G401 (cell line): ENCODE measurements around the gene MAPK13. TPM values are rescaled to one million over a fixed set of nuclear protein-coding genes. Genes with fewer than 3 reads are reported as not detected.
"Not testable (repeated sequence)": the region's sequence is repeated elsewhere in the genome, so short reads cannot be mapped to it uniquely, and the experiment has no call there.

Experiments used
- DNase-seq: peaks from one replicate; pipeline ENCODE4 v3.0.0-alpha.2; 2015; ENCODE audit warnings: low spot score
- in situ Hi-C: cut with HindIII; loops from 2 replicates; pipeline ENCODE4 v1.10.0; 2016; ENCODE audit warnings: low sequenced_read_pairs, mixed read lengths
- total RNA-seq: library from RNA; depleted of rRNA; stranded (reverse); fragments of >200 nt; shearing (Covaris generic); gene quantifications from 2 replicates; pipeline ENCODE4 v1.2.3, GENCODE V29; 2014

Gene MAPK13
- total RNA-seq, 1 experiment from 2014 or later, result 0.07 TPM

DNA sequence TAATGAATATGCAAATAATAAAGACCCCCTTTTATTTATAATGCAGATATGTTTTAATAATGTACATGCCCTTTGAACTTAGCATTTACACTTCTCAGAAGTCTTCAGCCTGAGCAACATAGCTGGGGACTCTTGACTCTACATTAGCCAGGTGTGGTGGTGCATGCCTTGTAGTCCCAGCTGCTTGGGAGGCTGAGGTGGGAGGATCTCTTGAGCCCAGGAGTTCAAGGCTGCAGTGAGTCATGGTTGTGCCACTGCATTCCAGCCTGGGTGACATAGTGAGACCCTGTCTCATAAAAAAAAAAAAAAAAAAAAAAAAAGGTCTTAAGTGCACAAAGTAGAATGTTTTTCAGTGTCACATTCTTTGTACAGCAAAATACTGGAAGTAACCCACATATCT is 17.3 kb upstream of the MAPK13 start:
- DNase-seq, result no peak
- in situ Hi-C loops, result no loop called here

DNA sequence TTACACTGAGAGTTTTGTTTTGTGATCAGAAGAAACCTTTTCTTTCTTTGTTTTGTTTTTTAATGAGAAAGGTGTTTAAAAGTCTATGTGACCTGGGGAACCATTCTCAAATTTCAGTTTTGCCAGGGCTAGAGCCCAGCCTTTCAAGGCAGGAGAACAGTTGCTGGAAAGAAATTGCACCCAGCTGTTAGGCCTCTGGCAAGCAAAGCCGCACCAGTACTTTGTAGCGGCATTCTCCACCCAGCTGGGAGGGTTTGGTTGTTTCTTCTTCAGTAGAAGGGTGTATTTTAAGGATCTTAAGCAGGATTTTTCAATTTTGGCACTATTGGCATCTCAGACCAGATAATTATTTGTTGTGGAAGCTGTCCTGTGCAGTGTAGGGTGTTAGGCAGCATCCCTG is 16.6 kb upstream of the MAPK13 start:
- DNase-seq, result no peak
- in situ Hi-C loops, result no loop called here

DNA sequence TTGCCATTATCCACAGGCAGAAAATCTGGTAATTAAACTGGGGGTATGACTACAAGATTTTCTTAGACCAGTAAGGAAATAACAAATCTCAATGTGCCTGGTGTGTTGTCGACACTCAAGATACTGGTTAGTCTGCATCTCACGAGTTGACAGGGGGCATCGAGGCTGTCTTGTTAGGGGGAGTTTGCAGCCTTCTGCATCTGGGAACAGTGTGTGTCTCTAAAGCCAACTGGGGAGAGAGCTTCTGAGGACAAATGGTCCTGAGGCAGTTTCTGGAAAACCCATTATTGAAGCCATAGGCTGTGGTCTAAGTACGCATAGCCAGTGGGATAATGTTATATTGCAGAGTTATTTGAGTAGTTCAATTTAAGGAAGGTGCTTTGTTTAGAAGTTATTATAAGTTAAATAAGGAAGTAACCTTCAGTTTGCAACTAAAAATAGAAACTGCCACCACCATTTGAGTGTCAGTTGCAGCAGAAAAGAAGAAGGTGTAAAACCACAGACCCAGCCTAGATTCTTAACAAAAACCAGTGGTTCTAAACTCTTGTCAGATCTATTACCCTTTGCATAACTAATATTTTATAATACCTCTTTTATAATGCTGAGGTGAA is 15.4 kb upstream of the MAPK13 start:
- in situ Hi-C loops, result no loop called here
- no peak for DNase-seq

DNA sequence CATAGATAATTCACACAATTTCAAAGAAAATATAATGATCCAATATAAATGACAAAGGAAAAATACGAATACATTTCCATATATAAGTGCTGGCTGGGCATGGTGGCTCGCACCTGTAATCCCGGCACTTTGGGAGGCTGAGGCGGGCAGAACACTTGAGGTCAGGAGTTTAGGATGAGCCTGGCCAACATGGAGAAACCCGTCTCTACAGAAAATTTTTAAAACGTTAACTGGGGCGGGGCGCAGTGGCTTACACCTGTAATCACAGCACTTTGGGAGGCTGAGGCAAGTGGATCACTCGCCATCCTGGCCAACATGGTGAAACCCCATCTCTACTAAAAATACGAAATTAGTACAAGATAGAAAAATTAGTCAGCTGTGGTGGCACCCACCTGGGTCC is 14.9 kb upstream of the MAPK13 start:
- in situ Hi-C loops, result no loop called here
- no peak for DNase-seq

DNA sequence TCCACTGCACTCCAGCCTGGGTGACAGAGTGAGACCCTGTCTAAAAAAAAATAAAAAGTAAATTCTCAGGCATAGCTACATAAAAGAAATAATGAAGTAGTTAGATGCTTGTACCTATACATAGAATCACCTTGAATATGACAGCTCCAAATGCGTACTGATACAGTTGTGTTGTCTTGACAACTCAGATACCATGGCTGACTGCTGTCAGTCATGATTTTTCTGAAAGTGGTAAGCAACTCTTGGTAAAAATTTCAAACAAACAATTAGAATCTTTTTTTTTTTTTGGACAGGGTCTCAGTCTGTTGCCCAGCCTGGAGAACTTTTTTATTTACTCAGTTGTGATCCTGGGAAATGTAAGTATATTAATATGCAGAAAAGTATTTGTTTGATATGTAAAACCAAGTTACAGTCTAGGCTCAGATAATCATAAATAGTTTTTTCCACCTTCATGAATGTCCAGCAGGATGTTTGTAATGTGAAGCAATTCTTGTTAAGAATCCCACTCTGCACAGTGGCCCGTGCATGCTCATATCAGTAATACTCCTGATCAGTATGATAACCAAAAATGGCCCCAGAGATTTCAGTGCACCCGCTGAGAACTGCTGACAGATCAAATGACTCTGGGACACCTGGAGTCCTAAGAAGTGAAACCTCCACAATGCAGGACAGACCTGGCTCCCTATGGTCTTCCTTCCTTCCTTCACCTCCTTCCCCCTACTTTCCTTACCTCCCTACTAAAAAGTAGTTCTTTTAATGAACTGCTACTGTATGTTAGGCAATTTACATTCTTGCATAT is 14.0 kb upstream of the MAPK13 start:
- in situ Hi-C loops, result no loop called here
- no peak for DNase-seq

DNA sequence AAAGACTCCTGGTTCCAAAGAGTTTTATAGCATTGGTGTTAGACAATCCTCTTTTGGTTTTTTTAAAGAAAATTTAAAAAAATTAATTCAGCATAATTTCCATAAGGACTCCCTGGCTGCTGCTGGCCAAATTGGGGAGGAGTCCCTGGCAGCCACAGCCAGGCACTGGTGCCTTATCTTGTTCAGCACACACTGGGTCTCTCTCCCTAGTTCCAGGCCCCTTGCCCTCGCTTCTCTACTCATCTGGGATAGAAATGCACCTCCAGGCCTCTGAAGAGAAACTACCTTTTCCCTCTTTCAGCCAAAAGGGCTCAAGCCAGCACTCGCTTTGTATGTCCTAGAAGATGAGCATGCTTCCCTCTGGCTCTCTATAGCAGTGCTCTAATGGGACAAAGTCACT is 13.4 kb upstream of the MAPK13 start:
- DNase-seq, result no peak
- in situ Hi-C loops, result no loop called here

DNA sequence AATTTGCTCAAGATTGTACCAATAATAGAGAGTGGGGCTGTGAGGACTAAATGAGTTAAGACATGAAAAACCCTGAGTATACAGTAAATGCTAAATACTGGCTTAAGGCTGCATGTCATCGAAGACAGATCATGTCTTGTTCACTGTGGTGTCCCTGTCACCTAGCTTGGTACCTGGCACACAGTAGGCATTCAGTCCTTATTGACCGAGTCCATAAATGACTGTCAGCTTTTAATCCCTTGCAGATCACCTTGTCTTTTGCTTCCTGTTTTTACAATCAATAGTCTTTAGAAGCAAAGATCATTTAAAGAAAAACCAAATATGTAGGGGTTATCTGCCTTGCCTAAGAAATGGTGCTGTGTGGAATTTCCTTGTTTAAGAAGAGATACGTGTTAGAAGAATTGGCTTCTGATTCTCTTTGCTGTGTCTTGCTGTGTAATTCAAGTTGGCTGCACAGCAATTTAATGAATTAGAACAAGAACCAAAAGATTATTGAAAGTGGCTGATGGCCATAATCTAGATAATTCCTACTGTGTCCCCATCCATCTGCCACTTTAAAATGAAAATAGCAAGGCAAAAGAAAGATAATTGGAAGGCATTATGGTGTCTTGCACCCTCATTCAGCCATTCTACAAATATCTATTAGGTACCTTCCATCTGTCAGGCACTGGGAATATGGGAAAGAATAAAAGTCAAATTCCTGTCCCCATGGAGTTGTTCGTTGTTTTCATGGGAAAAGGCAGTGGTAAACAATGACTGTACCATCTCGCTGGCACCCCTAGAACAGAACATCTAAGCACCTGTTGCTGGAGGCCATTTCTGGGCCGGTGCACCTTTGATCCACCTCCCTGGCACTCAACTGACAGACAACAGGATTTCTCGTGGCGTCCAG is 12.4 kb upstream of the MAPK13 start:
- in situ Hi-C loops, result no loop called here
- DNase-seq, result no peak

DNA sequence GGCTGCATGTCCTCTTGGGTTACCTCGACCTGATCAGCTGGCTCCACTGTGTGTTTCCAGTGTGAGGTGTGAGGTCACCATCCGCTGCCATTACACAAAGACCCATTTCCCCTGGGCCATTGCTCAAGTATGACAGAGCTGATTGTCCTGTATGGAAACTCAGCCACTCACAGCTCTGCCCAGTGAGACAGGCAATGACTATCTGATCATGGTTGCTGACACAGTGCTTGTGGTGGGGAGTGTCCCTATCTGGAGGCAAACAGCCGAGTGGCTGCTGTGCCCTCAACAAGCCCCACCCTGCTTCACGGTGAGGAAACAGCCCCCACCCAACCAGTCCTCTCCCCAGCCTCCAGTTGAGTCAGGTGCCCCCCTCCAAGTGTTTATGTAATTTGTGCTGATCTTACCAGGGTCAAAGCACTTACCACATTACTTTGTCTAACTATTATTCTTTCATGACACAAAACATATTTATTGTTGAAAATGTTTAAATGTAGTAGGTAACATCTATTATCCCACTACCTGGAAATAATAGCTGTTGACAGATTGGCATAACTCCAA is 11.7 kb upstream of the MAPK13 start:
- in situ Hi-C loops, result no loop called here
- DNase-seq, result no peak

DNA sequence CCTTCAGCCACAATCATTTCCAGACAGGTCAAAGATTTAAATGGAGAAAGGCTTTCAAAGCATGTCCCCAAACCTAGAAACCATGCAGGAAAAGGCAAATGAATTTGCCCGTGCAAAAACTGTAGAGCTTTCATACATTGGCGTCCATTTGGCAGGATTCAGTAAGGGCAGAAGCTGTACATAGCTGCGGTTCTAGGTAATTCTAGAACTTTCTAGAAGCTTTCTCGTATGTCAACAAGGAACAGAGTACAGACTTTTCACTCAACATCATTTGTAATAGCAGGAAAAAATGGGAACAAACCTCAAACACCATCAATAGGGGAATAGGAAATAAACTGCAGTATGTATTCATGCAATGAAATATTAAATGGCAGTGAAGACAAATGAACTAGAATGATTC is 11.1 kb upstream of the MAPK13 start:
- in situ Hi-C loops, result no loop called here
- DNase-seq, result no peak

DNA sequence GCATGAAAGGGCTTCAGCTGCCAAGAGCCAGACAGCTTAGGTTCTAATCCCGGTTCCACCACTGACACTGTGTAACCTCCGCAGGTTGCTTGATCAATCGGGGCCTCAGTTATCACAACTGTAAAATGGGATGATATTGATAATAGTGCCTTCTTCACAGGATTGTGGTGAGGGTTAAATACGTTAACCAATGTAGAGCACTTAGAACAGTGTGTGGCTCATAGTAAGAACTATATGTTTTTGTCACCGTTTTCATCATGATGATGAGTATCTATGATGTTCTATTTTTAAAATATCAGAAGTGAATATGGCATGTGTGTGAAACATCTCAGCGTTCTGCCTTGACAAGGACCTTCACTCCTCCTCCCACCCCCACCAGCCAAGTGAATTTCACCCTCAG is 10.3 kb upstream of the MAPK13 start:
- DNase-seq, result no peak
- in situ Hi-C loops, result no loop called here

DNA sequence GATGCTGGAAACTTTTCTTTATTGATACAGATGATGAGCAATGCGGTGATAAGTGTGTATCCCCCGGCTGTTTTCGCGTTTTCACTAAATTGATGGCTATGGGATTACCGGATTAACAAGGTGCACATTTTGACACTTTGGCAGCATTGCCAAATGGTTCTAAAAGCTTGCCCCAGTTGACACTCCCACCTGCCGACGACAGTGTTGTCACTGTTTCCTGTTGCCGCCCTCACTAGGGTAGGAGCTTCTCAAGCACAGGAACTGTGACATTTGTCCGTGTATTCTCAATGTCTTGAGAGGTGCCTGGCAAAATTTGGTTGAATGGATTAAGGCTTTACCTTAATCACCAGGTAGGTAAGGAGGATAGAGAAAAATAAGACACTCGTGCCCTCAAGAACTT is 9.8 kb upstream of the MAPK13 start:
- in situ Hi-C loops, result no loop called here

DNA sequence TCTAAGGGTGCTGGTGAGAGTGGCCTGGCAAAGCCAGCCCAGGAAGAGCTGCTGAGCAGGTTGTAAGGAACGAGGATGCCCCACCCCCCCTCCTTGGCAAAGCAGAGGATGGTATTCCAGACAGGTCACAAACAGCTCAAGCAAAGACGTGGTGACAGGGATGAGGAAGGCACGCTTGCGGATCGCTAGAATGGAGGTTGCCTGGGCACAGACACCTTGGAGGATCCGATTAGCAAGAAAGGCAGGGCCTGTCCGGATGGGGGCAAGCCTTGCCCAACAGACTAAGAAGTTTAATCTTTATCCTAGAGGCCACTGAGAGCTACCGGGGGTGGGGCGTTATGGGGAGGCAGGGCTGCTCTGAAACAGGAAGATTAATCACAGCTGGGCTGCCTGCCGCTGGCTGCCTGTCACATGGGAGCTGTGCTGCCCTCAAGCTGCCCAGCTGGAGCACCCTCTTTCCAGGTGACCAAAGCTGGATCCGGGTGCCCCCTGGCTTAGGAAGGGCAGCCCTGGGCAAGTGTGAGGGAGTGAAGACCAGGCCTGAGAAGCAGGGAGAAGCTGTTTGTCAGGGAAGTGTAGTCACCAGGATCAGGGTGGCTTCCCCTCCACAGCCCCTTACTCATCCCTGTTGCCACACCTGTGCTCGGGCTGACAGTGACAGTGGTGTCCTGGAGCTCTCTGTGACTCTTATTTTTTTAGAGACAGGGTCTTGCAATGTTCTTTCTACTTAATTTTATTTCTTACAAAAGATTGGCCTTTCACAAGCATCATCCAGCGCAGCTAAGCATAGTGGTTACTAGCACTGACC is 9.1 kb upstream of the MAPK13 start:
- in situ Hi-C loops, result no loop called here
- no peak for DNase-seq

More for the DNA sequence above, 9.8 kb upstream of the MAPK13 start:
- DNase-seq, result no peak

DNA sequence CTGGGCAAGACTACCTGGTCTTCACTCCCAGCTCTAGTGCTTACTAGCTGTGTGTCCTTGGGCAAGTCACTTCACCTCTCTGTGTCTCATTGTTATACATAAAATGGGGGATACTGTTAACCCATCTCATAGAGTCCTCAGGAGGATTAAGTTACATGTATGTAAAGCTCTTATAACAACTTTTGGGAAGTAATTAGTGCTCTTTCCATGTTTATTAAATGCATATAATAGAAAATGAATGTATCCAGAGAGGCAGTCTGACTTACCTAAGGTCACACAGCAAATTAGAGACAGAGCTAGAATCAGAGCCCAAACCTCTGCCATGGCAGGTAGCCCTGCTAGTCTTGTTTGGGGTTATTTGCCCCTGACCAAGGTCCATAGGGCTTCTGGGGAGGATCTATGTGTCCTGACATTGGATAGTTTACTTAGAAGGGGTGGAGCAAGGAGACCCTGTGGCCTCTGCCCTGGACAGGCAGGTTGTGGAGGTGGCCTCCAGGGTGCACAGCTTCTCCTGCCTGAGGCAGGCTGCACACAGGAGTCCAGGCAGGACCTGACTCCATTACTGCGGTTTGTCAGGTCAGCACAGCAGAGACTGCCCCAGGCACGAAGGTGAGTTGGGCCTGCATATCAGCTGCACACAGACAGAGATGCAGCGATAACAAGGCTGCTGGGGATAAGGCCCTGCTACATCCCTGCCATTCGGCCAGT is 8.4 kb upstream of the MAPK13 start:
- in situ Hi-C loops, result no loop called here
- no peak for DNase-seq

DNA sequence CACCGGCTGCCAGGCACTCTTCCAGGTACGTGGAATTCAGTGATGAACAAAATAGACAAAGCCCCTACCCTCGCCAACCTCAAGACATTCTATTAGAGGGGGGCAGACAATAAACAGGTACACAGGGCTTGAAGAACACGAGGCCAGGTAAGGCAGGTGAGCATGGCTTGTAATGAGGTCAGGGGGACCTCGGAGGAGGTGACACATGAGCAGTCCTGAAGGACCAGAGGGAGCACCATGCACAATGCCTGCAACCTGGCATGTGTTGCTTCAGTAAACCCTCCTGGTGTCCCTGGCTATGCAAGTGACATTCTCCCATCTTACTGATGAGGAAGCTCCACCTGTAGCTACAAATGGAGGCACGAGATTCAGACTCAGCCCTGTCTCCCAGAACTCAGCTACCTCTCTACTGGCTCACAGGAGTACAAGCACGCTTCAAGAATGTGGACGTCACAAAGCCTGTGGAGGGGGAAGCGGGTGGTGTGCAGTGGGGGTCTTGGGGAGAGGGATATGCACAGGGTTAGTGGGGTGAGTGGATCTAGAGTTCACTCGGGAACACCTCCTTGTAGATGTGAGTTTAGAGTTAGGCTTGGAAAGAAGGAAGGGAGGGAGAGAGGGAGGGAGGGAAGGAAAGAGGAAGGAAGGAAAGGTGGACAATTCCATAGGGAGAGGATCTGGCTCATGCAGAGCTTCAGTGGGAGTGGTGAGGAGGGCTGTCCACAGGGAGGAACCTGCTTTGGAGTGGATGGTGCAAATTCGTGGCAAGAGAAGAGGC is 7.6 kb upstream of the MAPK13 start:
- no peak for DNase-seq

DNA sequence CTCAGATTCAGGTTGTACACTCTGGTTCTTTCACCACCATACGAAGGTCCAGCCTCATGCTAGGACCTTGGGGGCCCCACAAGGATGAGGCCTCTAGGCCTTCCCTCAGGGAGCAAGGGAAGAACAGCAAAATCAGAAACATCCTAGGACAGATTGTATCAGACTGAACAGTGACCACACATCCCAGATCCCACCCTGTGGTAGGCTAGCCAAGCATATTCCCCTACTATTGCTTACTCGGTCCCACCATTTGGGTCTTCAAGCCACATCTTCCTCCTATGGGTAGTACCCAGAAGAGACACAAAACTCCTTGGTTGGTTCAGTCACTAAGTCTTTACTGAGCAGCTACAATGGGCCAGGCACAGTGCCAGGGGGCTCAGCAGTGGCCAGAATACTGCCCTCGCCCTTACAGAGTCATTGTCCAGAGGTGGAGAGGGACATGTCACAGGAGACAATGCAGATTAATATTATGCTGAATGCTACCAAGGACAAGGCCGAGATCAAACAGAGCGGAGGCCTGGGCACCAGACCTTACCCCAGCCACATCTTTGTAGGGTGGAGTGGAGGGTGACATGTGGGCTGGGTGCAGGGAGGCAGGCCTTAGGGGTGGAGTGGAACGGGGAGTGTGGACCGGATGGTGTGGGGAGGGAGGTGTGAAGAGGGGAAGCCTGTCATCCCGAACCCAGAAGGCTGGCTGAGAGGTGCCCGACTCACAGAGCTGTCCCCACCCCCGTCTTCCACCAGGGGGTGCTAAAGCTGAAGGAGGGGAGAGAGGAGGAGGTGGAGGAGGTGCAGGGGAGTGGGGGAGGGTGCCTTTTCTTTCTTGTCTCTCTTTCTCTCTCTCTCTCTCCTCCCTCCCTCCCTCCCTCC is 6.8 kb upstream of the MAPK13 start:
- in situ Hi-C loops, result no loop called here
- DNase-seq, result peak; percentile 66

More for the DNA sequence above, 7.6 kb upstream of the MAPK13 start:
- in situ Hi-C loops, result no loop called here

DNA sequence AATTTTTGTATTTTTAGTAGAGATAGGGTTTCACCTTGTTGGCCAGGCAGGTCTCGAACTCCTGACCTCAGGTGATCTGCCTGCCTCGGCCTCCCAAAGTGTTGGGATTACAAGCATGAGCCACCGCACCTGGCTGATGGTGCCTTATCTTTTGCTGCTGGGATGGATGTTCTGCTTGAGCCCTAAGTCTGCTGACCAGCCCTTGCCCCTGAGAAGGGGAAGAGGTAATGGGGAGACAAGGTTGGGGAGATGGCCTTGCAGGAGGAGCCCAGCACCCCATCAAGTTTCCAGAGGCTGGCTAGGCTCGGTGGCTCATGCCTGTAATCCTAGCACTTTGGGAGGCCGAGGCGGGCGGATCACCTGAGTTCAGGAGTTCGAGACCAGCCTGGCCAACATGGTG is 6.0 kb upstream of the MAPK13 start:
- in situ Hi-C loops, DNase-seq: not testable (repeated sequence)

DNA sequence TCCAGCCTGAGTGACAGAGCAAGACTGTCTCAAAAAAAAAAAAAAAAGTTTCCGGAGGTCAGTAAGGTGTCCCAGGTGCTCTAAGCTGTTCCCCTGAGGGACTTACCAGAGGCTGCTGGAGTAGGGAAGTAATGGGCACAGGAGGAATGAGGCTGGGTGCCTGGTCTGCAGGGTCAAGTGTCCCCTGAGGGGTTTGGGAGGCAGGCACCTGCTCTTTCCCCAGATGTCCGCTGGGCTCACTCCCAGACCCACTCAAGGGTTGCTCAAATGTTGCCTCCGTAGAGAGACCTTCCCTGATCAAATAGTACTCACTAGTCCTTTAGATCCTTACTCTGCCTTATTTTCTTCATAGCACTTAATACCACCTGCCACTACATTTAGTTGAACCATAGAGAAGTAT is 5.4 kb upstream of the MAPK13 start:
- no peak for DNase-seq
- in situ Hi-C loops, result no loop called here
